ENCODE results near the gene MYLK. TPM values are rescaled to one million over a fixed set of nuclear protein-coding genes. Genes with fewer than 3 reads are reported as not detected.

Gene MYLK
- total RNA-seq, 1 experiment from 2014 or later = 75.9 TPM

DNA sequence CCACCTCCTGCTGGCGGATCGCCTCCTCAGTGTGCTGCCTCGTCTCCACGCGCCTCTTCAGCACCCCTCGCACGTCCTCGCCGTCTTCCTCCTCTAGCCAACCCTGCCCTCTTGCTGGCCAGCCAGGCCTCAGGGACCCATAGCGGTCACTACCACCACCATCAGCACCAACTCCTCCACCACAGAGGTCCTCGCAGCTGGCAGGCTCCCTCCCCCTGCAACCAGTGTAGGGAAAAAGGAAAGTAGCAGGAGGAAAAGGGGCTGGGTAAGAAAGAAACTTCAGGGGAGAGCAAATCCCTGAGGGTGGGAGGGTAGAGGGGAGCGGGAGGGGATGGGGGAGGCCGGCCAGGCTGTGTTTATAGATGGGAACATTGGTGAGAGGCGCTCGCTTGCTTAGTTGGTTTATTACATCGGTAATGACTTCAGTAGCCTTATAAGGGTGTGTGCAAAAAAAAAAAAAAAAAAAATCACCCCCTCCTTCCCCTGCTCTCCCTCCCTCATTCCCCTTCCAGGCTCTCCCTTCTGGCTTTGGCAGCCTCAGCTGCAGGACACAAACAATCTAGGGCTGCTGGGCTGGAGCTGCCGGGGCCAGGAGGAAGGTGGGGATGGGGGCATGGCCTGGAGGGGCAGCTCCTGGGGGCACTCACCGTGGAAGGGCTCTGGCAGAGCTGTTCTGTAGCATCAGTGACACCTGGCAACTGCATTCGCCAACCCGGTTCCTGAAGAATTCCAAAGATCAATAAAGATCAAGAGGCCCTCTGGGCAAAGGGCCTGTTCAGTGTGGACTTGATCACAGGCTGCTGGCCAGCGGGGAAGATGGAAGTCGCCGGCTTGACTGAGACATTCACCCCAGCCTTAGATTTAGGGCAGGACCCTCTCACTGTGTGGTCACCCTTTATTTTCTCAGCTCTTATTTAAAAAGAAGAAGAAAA lies 183.1 kb downstream of the MYLK start:
- no peak for DNase-seq (ENCODE audit: low read depth)

DNA sequence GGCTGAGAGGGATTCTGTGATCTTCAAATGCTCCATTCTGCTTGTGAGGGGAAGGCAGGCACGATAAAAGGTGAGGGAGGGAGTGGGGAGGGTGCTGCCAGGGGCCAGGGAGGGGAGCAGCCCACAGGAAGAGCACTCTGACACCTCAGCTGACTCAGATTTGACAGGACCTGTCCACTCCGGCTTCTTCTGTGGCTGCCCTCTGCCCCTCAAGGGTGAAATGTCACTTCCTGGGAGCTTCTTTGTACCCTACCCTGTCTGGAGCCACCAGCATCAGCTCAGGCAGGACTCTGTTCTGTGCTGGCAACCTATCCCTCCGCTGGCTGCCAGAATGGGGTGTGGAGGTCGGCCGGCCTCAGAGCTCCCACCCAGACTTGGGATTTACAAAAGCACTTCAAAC lies 185.3 kb downstream of the MYLK start:
- no peak for DNase-seq (ENCODE audit: low read depth)

DNA sequence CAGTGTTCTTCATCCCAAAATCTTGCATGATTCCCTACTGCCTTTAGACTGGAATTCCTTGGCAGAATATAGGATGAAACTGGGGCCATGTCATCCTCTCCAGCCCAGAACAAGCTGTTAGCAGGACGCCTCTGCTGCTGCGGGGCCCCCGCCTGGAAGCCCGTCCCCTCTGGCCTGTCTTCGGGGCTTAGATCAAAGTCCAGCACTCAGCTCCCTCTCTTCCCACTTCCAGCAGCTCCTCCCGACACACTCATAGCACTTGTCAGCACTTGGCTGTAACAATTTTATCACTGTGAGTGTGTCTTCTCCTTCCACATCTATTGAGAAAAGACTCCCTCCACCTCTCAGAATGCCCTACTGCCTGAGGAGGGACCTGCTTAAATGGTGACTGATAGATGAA lies 187.3 kb downstream of the MYLK start:
- DNase-seq (ENCODE audit: low read depth) = no peak

DNA sequence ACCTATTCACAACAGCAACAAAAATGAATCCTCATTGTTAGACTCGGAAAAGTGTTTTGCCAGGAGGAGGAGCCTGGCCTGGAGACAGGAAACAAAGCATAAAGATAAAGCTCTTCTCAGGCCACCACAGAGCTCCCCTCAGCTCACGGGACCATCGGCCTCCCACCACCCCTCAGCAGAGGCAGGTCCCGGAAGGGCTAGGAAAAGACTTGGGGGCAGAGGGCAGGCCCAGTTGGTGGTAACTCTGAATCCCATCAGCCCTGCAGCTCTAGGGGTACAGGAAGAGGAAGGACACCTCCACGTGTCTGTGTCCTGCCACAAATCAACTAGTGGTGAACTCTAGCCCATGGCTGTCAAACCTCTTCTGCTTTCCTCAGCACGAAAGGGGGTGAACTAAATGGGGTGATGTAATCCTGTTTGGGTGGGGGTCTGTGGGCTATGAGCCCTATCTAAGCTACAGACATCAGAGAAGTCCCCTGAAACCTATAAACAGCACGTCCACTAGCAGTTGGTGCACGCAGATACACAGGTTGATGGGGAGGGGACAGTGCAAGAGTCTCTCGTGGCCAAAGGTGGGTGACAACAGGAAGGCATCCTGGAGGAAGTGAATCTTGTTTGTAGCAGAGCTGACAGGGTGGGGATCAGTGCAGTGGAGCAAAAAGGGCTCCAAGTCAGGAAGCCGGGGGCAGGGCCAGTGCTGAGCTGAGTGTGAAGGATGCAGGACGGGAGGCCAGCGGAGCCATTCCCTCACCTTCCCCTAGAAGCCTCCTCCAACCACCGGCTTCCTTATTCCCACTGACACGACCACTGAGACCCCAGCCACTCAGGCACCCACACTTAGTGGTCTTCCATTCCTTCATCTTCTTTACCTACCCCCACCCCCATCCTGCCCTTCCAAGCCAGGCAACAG lies 188.1 kb downstream of the MYLK start:
- no peak for DNase-seq (ENCODE audit: low read depth)

DNA sequence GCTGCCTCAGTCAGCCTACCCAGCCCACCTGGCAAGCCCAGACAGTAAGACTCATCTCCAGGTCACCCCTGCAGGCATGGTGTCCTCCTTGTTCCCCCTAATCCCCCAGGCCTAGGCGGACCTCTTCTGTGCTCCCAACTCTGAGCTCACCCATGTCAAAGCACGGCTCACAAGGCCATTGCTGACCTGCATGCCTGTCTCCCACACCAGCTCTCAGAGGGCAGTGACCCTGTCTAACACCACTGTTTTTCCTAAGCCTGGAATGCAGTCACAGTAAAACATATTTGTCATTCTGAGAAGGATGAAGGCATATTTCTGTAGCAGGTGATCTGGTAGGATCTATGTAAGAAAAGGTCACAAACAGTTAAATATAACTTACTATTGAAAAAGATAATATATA lies 189.0 kb downstream of the MYLK start:
- DNase-seq (ENCODE audit: low read depth) = peak; percentile 3

DNA sequence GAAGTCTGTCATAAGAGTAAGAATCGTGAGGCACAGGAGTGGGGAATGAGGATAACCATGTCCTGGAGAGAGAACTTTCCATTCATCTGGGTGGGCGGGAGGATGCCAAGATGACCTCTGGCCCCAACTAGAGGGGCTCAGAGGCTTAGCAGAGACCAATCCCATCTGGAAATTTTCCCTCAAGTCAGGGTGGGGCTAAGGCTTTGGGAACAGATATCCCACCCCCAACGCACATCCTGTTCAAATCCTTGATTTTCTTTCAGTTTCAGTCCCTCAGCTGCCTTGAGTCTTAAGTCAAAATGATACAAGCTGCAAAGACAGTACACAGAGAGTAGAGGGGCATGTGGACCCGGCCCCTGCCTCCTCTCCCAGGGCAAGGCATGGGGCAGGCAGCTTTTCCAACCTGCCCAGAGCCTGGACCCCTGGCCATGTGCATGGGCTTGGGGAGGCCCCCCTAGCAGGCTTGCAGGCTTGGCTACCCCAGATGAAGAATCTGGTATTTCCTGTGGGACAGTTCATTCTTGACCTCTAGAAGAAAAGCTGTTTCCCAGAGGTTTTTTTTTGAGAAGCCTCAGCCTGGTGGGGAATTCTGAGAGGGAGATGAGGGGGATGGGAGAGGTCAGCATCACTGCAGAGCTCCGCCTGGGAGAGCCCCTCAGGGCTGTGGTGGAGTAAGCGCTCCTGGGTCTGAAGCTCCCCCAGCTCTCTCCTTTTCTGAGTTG lies 189.6 kb downstream of the MYLK start:
- DNase-seq (ENCODE audit: low read depth) = no peak

DNA sequence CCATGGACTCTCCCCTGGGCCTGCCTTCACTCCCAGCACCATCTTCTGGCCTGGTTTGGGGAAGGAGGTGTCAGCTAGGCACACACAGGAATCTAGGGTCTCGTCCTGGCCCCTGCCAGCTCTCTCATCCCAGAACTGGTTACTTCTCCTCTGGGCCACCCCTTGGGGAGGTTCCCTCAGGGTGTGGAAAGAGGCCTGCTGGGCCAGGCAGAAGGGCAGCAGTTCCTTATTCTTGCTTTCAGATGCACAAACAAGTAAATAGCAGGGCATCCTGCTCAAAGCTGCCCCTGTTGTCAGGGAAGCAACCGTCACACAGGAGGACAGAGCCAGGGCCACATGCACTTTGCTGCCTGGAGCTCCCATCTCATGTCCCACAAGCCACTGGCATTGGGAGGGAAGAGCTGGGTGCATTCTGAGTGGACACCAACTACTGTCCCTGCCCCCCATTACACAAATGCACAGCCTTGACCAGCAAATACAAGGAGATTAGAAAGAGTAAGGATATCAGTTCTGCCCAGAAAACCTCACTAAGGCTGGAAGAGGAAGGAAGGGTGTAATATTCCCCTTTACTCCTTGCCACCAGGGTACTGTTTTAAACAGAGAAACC lies 190.4 kb downstream of the MYLK start:
- no peak for DNase-seq (ENCODE audit: low read depth)

DNA sequence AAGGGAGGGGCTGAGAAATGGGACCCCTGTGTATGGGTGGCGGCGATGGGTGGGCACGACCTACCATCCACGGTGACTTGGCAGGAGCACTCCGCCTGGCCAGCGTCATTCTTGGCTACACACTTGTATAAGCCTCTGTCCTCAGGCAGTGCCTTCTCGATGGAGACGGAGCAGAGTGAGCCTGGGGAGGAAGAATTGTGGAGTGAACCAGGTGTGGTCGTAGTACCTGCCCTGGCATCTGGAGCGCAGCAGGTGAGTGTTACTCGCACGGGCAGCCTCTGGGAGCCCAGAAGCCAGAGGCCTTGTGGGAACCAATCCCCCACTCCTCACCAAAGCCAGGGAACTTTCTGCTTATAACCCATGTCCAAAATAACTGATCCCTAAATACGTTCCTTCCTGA lies 191.5 kb downstream of the MYLK start:
- no peak for DNase-seq (ENCODE audit: low read depth)

DNA sequence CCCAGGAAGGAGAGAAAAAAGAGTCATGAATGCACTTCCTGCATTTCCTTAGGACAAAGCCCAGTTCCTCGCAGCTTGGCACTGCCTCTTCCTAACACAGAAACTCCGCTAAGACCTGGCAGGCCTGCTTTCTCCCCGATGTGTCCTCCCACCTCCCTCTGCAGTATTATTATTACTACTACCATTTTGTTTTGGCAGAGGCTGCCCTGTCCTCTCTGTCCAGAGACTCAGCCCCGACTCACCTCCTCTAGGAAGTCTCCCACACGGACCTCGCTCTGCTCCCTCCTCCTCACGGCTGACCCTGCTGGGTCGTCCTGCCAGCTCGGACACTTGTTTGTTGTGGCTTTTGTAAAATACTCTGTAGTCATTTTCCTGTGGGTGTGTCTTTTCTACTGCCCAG lies 192.1 kb downstream of the MYLK start:
- DNase-seq (ENCODE audit: low read depth) = peak; percentile 12

DNA sequence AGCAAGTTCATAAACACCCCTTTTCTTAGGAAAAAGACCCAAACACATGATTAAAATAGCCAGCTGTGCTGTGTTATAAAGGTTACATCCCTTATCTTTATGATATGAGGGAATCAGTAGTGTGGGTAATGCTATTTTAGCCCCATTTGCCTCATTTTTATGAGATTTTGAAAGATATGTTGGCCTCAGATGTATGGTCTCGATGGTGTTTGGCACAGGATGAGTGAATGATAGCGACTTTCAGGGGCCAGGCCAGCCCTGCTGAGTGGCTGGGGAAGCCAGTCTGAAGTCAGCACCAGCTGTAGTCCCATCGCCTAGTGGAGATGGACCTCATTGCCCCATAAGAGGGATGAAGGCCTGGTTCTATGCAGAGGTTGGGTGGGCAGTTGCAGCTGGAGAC lies 194.3 kb downstream of the MYLK start:
- DNase-seq (ENCODE audit: low read depth) = no peak

DNA sequence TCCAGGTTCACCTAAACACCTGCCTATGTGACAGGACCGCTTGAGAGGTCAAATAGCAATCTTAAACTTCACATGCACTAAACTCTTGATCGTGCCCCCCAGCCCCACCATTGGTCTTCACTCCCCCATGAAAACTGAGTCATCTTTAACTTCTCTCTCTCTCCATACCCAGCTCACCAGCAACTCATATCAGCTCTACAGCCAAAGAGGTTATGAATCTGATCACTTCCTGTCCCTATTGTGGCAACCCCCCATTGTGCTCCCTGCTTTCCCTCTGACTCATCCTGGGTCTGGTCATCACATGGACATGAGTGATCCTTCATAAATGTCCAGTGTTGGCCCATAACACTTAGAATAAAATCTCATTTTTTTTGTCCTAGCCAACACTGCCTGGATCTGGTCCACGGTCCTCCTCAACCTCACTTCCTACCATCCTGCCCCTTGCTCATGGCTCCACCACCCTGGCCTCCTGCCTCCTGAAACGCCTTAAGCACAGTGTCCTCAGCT lies 195.8 kb downstream of the MYLK start:
- peak; percentile 98 for DNase-seq (ENCODE audit: low read depth)

DNA sequence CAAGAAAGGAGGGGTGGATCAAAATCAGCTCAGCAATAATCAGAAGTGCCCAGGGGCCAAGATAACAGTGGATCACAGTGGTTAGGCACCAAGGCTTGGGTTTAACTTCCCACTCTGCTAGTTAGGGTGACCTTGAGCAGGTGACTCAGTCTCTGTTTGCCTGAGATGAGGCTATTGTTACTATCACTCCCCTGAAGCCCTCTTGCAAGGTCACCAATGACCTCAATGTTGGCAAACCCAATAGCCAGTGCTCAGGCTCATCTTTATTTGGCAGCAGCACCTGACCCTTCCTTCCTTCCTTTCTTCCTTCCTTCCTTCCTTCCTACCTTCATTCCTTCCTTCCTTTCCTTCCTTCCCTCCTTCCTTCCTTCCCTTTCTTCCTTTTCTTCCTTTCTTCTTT lies 196.8 kb downstream of the MYLK start:
- DNase-seq (ENCODE audit: low read depth) = peak; percentile 20

DNA sequence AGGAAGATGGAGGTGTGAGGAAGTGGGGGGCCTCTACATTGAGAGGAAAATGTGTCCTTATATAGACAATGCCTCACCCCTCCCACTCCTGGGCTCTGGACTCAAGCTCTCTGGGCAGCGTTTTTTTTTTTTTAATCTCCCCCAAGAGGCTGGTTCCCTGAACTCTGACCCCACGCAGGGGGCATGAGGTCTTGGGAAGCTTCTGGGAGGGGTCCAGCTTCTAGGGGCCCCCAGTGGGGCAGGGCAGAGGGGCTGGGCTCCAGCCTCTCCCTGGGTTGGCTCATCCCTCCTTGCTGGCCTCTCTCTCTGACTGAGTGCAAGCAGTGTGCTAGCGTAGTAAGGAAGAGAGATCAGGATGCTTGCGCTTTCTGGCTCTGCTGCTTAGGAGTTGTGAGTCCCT lies 197.9 kb downstream of the MYLK start:
- DNase-seq (ENCODE audit: low read depth) = no peak

DNA sequence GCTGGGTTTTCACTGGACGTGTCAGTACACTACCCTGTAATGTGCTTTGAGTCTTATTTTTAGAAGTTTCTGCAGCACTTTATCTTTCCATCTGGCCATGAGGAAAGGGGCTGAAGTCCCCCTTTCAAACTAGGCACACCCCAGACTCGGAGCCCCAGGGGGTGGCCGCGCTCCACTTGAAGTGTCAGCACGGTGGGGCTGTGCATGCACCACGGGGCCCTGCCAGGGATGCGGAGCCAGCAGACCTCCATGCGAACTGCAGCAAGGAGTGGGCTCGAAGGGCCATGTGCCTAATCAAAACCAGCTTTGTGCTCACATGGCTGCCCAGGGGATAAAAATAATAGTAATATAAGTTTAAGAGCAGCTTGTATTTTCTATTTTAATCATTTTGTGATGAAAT lies 198.4 kb downstream of the MYLK start:
- DNase-seq (ENCODE audit: low read depth) = no peak

DNA sequence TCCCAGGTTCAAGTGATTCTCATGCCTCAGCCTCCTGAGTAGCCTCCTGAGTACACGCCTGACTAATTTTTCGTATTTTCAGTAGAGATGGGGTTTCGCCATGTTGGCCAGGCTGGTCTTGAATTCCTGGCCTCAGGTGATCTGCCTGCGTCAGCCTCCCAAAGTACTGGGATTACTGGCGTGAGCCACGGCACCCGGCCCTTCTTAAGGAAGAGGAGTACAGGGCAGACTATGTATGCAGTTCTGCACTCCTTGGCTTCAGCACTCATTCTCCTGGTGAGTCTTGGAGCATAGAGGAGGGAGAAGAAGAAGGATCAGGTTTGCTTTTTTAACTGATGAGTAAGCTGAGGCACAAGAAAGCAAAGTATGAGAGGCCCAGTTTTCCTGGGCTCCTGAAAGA lies 199.5 kb downstream of the MYLK start:
- no peak for DNase-seq (ENCODE audit: low read depth)

DNA sequence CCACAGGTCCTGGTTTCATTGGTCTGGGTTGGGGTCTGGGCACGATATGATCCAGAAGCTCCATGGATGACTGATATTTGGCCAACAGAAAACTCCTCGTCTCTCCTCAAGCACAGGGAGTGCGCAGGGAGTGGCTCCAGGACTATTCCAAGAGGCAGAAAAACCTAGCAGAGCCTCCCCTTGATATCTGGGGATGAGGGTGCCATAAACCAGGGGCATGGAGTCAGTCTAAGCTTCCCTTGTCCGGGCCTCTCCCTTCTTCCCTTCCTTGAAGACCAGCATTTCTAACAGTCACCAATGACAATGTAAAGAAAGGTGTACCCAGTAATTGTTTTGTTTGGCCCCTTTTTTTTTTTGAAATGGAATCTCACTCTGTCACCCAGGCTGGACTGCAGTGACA lies 199.9 kb downstream of the MYLK start:
- no peak for DNase-seq (ENCODE audit: low read depth)

DNA sequence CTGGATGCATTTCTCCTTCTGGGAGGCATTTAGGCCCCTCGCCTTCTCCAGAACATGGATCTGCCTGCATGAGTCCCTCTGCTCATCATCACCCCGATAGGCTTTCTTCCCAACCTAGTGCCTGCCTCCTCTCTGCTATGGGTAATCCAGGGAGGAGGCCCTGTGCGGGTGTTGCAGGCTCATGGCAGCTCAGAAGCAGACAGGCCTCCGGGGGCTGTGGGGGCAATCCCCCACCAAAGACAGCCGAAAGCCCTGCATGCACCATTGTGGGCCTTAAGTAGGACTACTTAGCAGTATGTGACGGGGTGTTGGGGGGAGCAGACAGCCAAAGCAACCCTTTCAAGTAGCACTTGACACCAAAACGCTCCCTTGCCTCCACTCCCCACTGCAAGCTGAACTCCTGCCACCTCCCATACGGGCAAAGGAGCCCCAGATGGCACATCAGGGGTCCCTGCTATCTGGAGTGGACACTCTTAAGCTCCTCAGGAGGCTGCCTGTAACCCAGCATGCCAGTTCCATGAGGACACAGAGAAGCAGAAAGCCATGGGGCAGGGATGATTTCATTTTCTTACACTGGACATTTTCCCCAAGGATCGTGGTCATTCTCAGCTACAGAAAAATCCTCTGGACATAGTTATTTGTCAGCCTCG lies 200.5 kb downstream of the MYLK start:
- DNase-seq (ENCODE audit: low read depth) = no peak

DNA sequence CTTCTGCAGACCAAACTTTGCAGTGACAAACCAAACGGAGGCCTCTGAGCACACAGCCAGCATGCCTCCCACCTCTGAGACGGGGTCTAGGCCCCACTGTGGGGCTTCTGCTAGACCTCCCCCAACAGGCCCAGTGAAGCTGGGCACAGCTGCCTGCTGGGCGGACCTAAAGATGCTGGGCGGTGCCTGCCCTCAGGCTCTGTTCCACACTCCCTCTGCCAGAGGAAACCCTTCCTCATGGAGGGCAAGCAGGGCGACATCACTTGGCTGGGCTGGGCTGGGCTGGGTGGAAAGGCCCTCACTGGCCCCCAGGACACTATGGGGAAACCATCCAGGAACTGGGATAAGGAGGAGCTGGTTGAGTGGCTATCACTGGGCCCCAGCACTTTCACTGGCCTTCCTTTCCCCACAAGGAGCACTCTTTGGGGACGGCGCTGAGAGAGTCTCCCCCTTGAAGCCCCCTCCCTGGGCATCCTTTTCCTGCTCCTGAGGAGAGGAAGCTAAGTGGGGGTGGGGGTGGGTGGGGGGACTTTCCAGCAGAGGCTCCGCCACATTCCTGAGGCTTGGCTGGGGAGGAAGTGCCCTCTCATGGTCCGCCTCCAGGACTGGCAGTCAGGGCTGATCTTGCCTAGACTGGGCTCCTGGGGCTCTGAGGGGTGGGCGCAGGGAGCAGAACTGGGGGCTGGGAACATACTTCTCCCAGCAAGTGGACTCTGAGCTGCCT lies 201.2 kb downstream of the MYLK start:
- no peak for DNase-seq (ENCODE audit: low read depth)

DNA sequence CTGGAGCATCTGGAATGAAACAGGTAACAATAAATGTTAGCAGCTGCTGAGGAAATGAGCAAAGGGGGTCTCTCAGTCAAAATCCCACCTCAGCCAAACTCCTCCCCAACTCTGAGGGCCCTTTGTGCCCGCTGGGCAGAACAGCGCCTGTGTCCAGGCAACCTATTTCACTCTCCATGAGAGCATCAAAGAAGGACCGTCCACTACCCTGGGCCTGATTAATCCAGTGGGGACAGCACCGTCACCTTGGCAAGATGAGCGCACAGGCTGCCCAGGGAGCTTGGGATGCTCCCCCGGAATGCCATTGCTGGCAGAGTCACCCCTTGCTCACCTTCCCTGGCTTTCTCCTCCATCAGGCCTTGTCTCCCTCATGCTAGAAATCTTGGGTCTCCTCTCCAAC lies 201.8 kb downstream of the MYLK start:
- no peak for DNase-seq (ENCODE audit: low read depth)
